Common myeloid progenitor, CD34-positive (primary cell): Measurements from ENCODE around the gene TRIO.

Source experiments
- CTCF ChIA-PET: fragments of 350-600 bp; sonication (Branson Sonifier 250); formaldehyde crosslinking; loops from one replicate; lab custom pipeline; 2021; ENCODE audit warnings: antibody characterized with exemption; lab: Charles Lee
- POLR2A ChIA-PET: fragments of 350-600 bp; sonication (Branson Sonifier 250); formaldehyde crosslinking; loops from one replicate; lab custom pipeline; 2021; ENCODE audit warnings: antibody characterized with exemption; lab: Charles Lee
- DNase-seq, 3 donors: peaks; one replicate each; pipeline versions ENCODE4 v3.0.0 to v3.0.0-alpha.2; 2013
- H3K27ac ChIP-seq, 2 experiments: 1 replicate in 1 of 2; 2 replicates in 1 of 2; pipeline ENCODE4 v1.7.0; 2013; ENCODE audit warnings: inconsistent platforms in 2 of 2, low read length in 2 of 2, mild to moderate bottlenecking in 2 of 2, low read depth in 1 of 2, moderate library complexity in 1 of 2; ENCODE audit not compliant: severe bottlenecking in 2 of 2, insufficient read depth in 1 of 2, poor library complexity in 1 of 2
- H3K27me3 ChIP-seq, 5 experiments: replicated peaks in 2 of 5; 1 replicate in 3 of 5; 2 replicates in 2 of 5; pipeline versions ENCODE4 v1.6.1 to v1.7.0; 2013; ENCODE audit warnings: low read length in 4 of 5, mild to moderate bottlenecking in 2 of 5, moderate library complexity in 2 of 5, inconsistent platforms in 1 of 5; ENCODE audit not compliant: insufficient read depth in 5 of 5, control insufficient read depth in 4 of 5
- H3K36me3 ChIP-seq, 4 experiments: 1 replicate in 2 of 4; 2 replicates in 2 of 4; pipeline versions ENCODE4 v1.6.1 to v1.7.0; 2013; ENCODE audit warnings: low read length in 3 of 4, control low read depth in 1 of 4, mild to moderate bottlenecking in 1 of 4; ENCODE audit not compliant: control insufficient read depth in 4 of 4, insufficient read depth in 4 of 4
- H3K4me1 ChIP-seq, 4 experiments: 1 replicate in 3 of 4; 2 replicates in 1 of 4; pipeline versions ENCODE4 v1.6.1 to v1.7.1; 2013; ENCODE audit warnings: low read length in 3 of 4, mild to moderate bottlenecking in 3 of 4, control low read depth in 1 of 4, inconsistent platforms in 1 of 4, moderate library complexity in 1 of 4; ENCODE audit not compliant: control insufficient read depth in 4 of 4, insufficient read depth in 4 of 4; ENCODE audit errors: control extremely low read depth in 1 of 4
- H3K4me3 ChIP-seq, 7 experiments: 1 replicate in 4 of 7; 2 replicates in 3 of 7; pipeline versions ENCODE4 v1.5.1 to v1.7.0; 2013; ENCODE audit warnings: mild to moderate bottlenecking in 7 of 7, low read length in 6 of 7, moderate library complexity in 6 of 7, inconsistent platforms in 2 of 7, low read depth in 2 of 7, control low read depth in 1 of 7; ENCODE audit not compliant: insufficient read depth in 4 of 7, control insufficient read depth in 1 of 7; ENCODE audit errors: extremely low read depth in 1 of 7
- H3K9me3 ChIP-seq, 5 experiments: 1 replicate in 4 of 5; 2 replicates in 1 of 5; pipeline versions ENCODE4 v1.6.1 to v1.7.1; 2013; ENCODE audit warnings: low read length in 4 of 5, mild to moderate bottlenecking in 2 of 5, inconsistent platforms in 1 of 5, low read depth in 1 of 5, moderate library complexity in 1 of 5; ENCODE audit not compliant: control insufficient read depth in 4 of 5, insufficient read depth in 2 of 5; ENCODE audit errors: control extremely low read depth in 1 of 5
- WGBS: methylation state at CpG from one replicate; pipeline ENCODE4 v1.1.5; 2013; ENCODE audit not compliant: insufficient coverage; 5-methylcytosine and 5-hydroxymethylcytosine counted together

TRIO gene

DNA sequence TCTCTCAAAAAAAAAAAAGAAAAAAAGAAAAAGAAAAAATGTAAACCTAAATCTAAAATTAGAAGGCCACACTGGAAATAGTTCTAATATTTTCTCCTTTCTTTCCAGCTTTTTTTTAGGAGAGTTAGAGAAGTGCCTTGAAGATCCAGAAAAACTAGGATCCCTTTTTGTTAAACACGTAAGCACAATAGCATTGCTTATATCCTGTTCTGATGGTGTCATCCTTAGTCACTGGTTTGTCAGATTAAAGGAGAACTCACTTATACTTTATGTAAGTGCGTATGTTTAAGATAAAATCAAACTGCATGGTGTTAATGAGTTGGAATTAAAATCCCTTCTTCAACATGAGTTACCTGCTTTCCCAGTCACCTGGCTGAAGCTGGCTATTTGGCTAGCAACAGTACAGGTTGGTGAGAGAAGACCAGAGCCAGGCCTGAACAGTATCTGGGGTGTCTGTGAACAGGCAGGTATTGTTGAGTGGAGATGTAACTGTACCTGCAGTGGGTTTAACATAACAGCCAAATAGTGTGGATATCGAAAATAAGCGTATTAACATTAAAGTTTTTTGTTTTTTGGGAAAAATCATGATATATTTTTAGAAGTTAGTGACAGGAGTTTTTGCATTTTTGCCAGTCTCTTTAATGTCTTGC lies 333.8 kb downstream of the TRIO start:
- Histone ChIP-seq H3K9me3 (no peaks in the 10 kb centered on the region), H3K36me3 (peaks cover 19 to 83% (median 43%) of the 10 kb centered on the region in 4 experiments), H3K4me1 (no peaks in the 10 kb centered on the region), H3K27me3 (no peaks in the 10 kb centered on the region), H3K4me3 (no peak overlapping the region), H3K27ac (no peak overlapping the region)
- no peak for DNase-seq
- CTCF ChIA-PET = interaction anchor here (1.0 kb wide), 1 partner anchor 18 kb away, joined by 3 read pairs; no protein-coding TSS in a partner anchor
- POLR2A ChIA-PET = no interaction called here
- WGBS = no CpG with 5 or more reads among the region's 4 CpGs

DNA sequence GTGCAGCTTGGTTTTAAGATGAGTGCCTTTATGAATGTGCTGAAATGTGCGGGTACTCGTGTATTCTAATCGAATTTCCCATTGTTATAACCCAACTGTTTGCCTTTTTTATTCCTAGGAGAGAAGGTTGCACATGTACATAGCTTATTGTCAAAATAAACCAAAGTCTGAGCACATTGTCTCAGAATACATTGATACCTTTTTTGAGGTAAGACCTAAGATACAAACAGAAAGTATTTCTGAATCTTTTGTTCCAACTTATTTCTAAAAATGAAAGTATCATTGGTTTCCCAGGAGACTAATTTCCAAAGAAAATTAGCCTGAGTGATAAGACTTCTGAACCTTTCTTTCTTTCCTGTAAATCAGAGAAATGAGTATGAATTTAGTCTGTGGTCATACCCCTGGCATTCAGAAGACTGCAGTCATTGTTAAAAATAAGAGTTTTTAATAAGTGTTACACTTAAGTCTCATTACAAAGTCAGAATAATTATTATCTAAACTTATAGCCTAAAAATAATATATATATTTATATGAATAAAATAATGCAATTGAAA lies 336.1 kb downstream of the TRIO start:
- no CpG with 5 or more reads among the region's 3 CpGs for WGBS
- H3K36me3 ChIP-seq = peaks cover 15 to 84% (median 47%) of the 10 kb centered on the region in 4 experiments
- H3K9me3 ChIP-seq = no peaks in the 10 kb centered on the region
- H3K4me1 ChIP-seq = no peaks in the 10 kb centered on the region
- no peaks in the 10 kb centered on the region for H3K27me3 ChIP-seq
- CTCF ChIA-PET = interaction anchor here (1.4 kb wide), 1 partner anchor 9 kb away, joined by 3 read pairs; no protein-coding TSS in a partner anchor
- no peak for DNase-seq
- no peak overlapping the region for H3K27ac ChIP-seq
- POLR2A ChIA-PET = no interaction called here
- H3K4me3 ChIP-seq = no peak overlapping the region

DNA sequence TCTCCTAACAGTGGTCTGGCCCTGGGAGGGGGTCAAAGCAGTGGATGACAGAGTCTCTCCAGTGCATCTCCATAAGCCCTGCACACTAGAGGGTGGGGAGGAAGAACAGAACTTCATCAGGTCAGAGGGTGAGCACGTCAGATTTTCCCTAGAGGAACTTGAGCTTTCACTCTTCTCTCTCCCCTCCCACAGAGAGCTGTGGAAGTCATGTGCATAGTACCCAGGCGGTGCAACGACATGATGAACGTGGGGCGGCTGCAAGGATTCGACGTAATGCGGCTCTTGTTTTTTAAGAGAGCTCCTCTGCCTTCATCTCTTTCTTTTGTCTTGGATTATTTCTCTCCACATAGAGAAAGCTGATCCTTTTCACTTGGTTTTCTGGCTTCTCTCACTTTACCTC lies 338.2 kb downstream of the TRIO start:
- Histone ChIP-seq H3K36me3 (peaks cover 17 to 82% (median 47%) of the 10 kb centered on the region in 4 experiments), H3K27ac (no peak overlapping the region), H3K27me3 (no peaks in the 10 kb centered on the region), H3K4me1 (no peaks in the 10 kb centered on the region), H3K9me3 (no peaks in the 10 kb centered on the region), H3K4me3 (no peak overlapping the region)
- POLR2A ChIA-PET = no interaction called here
- 96% methylated on average over 7 of the region's 8 CpGs for WGBS
- CTCF ChIA-PET = no interaction called here
- no peak for DNase-seq

DNA sequence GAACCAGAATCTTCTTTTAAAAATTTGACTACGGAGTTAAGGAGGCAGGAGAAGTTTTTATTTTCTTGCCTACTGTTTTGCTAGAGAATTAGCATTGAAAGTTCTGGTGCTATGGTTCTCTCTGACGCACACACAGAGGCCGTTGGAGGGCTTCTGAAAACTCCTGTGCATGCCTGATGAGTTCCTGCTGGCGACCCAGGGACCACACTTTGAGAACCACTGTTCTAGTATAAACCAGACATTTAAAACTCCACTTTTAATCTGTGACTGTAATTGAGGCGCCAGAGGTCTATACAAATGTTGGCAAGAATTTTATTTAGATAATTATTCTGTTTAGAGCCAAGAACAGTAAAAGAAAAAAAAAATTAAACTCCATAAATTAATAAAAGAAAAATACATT lies 338.9 kb downstream of the TRIO start:
- no peaks in the 10 kb centered on the region for H3K9me3 ChIP-seq
- peaks cover 17 to 83% (median 48%) of the 10 kb centered on the region in 4 experiments for H3K36me3 ChIP-seq
- ChIA-PET CTCF (no interaction called here), POLR2A (no interaction called here)
- no peak overlapping the region for H3K27ac ChIP-seq
- H3K4me1 ChIP-seq = no peaks in the 10 kb centered on the region
- WGBS = 100% methylated on average over 2 of the region's 5 CpGs
- no peak overlapping the region for H3K4me3 ChIP-seq
- H3K27me3 ChIP-seq = no peaks in the 10 kb centered on the region
- DNase-seq = no peak

DNA sequence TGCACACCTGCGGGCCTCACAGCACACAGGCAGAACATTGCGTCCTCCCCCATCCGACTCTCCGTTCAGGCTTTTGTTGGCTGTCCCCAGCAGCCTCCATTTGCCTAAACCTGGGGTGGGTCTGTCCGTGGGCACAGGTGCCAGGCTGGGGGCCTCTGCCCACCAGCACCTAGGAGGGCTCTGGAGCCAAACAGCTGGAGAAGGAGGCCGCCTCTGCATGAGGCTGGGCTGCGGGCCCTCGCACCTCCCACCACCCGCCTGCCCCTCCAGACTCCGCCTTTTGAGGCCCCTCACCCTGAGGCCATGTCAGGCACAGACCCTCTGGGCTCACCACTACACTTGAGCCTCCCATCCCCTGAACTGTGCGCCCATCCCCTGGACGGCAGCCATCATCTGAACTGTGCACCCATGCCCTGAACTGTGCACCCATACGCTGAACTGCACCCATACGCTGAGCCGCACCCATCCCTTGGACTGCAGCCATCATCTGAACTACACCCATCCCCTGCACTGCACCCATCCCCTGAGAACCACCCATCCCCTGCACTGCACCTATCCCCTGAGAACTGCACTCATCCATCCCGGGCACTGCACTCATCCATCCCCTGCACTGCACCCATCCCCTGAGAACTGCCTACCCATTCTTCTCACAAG lies 340.5 kb downstream of the TRIO start:
- CTCF ChIA-PET = no interaction called here
- peaks cover 11 to 81% (median 52%) of the 10 kb centered on the region in 4 experiments for H3K36me3 ChIP-seq
- POLR2A ChIA-PET = no interaction called here
- 97% methylated on average over 15 of the region's 16 CpGs for WGBS
- H3K27ac ChIP-seq = no peak overlapping the region
- no peaks in the 10 kb centered on the region for H3K9me3 ChIP-seq
- H3K27me3 ChIP-seq = no peaks in the 10 kb centered on the region
- no peak overlapping the region for H3K4me3 ChIP-seq
- no peak for DNase-seq
- H3K4me1 ChIP-seq = peaks cover 0 to 5% (median 4%) of the 10 kb centered on the region in 4 experiments

DNA sequence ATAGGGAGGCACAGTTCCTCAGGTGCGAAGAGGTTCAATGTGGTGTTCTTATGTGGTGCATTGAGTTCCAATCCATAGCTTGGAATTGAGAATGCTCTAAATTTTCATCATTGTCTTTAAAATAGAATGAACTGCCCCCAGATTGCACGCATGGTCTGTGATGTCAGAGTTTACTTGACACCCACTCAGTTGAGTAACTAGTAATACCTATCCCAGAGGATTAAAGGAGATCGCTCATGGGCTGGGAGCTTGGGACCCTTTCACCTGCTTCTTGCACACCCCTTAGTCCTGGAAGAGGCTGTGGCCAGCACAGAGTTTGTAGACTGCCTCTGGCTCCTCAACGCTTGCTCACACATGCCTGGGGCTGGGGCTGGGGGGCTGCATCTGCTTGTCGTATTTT lies 343.3 kb downstream of the TRIO start:
- peaks cover 2 to 70% (median 39%) of the 10 kb centered on the region in 4 experiments for H3K36me3 ChIP-seq
- no peak for DNase-seq
- H3K4me3 ChIP-seq = no peak overlapping the region
- peaks cover 3 to 23% (median 22%) of the 10 kb centered on the region in 4 experiments for H3K4me1 ChIP-seq
- no peaks in the 10 kb centered on the region for H3K9me3 ChIP-seq
- ChIA-PET CTCF (interaction anchor here (1.3 kb wide), 1 partner anchor 91 kb away, joined by 3 read pairs; no protein-coding TSS in a partner anchor), POLR2A (no interaction called here)
- no peaks in the 10 kb centered on the region for H3K27me3 ChIP-seq
- H3K27ac ChIP-seq = no peak overlapping the region
- WGBS = 86% methylated on average over 4 of the region's 5 CpGs
